ENCODE data around the gene ABCB9. TPM values are rescaled to one million over a fixed set of nuclear protein-coding genes. Genes with fewer than 3 reads are reported as not detected.

Gene ABCB9
- total and polyA plus RNA-seq, 9 donors = 1.7 to 14.3 (median 5.5) TPM

GRCh38 chr12:122999196-122999946 lies 33.1 kb upstream of the ABCB9 start:
- Histone ChIP-seq H3K9me3 (no peaks in the 10 kb centered on the region), H3K4me1 (ENCODE audit: insufficient read depth) (no peaks in the 10 kb centered on the region), H3K4me3 (no peak overlapping the region), H3K36me3 (no peaks in the 10 kb centered on the region), H3K27me3 (no peaks in the 10 kb centered on the region), H3K27ac (no peak overlapping the region)
- no peak for DNase-seq
- TF ChIP-seq POLR2A (IDR thresholded peaks at IDR 0.05) (no peak), CTCF (IDR thresholded peaks at IDR 0.05) (no peak), EP300 (IDR thresholded peaks at IDR 0.05) (no peak)
- 76 to 79% (median 77%) methylated on average over 8 of the region's 8 CpGs for whole genome bisulfite sequencing, 3 donors
- intact Hi-C loops (cut with DNase I) = no loop called here

GRCh38 chr12:122998316-122998715 lies 32.1 kb upstream of the ABCB9 start:
- DNase-seq = no peak
- Histone ChIP-seq H3K27ac (no peak overlapping the region), H3K4me1 (ENCODE audit: insufficient read depth) (no peaks in the 10 kb centered on the region), H3K27me3 (no peaks in the 10 kb centered on the region), H3K9me3 (no peaks in the 10 kb centered on the region), H3K36me3 (no peaks in the 10 kb centered on the region), H3K4me3 (no peak overlapping the region)
- TF ChIP-seq CTCF (IDR thresholded peaks at IDR 0.05) = no peak
- WGBS, 3 donors = 90 to 92% (median 90%) methylated on average over 4 of the region's 4 CpGs
- intact Hi-C loops (cut with DNase I) = no loop called here

GRCh38 chr12:122997343-122998250 lies 31.3 kb upstream of the ABCB9 start:
- intact Hi-C loops (cut with DNase I) = no loop called here
- H3K27ac ChIP-seq = no peak overlapping the region
- H3K27me3 ChIP-seq = no peaks in the 10 kb centered on the region
- H3K9me3 ChIP-seq = no peaks in the 10 kb centered on the region
- TF ChIP-seq EP300 (IDR thresholded peaks at IDR 0.05) (no peak), POLR2A (IDR thresholded peaks at IDR 0.05) (no peak), CTCF (IDR thresholded peaks at IDR 0.05) (no peak)
- no peaks in the 10 kb centered on the region for H3K36me3 ChIP-seq
- DNase-seq = no peak
- H3K4me1 ChIP-seq (ENCODE audit: insufficient read depth) = no peaks in the 10 kb centered on the region
- 92 to 94% (median 93%) methylated on average over 22 to 25 of the region's 25 CpGs for WGBS, 3 donors
- no peak overlapping the region for H3K4me3 ChIP-seq

GRCh38 chr12:122996621-122997342 lies 30.5 kb upstream of the ABCB9 start:
- Histone ChIP-seq H3K9me3 (no peaks in the 10 kb centered on the region), H3K27me3 (no peaks in the 10 kb centered on the region), H3K4me3 (no peak overlapping the region), H3K4me1 (ENCODE audit: insufficient read depth) (no peaks in the 10 kb centered on the region), H3K36me3 (no peaks in the 10 kb centered on the region), H3K27ac (no peak overlapping the region)
- intact Hi-C loops (cut with DNase I) = no loop called here
- no peak for DNase-seq
- TF ChIP-seq POLR2A (IDR thresholded peaks at IDR 0.05) (no peak), CTCF (IDR thresholded peaks at IDR 0.05) (no peak), EP300 (IDR thresholded peaks at IDR 0.05) (no peak)
- WGBS, 3 donors = 89 to 93% (median 92%) methylated on average over 14 to 16 of the region's 16 CpGs
